HEK293 (cell line): ENCODE results near the gene SLC26A8.
A peak's percentile ranks its signal among the peaks of the same experiment; 100 is the strongest.

ENCODE experiments used
- CTCF ChIA-PET: fragments of 350-600 bp; formaldehyde crosslinking; extraction: SDS; loops from one replicate; lab custom pipeline; 2021; ENCODE audit warnings: antibody characterized with exemption; lab: Yijun Ruan, JAX
- POLR2A ChIA-PET: fragments of 300-600 bp; formaldehyde crosslinking; extraction: SDS; loops from one replicate; lab custom pipeline; 2020; ENCODE audit warnings: antibody characterized with exemption, inconsistent platforms; lab: Yijun Ruan, JAX
- H3K27ac ChIP-seq: fragments of 200-500 bp; sonication (Bioruptor generic); 2 replicates; pipeline ENCODE4 v1.5.1; 2014; ENCODE audit warnings: low read depth, low read length, control low read depth, inconsistent platforms; ENCODE audit errors: extremely low read depth
- H3K36me3 ChIP-seq, 2 experiments: fragments of 200-500 bp in 1 of 2; sonication (Bioruptor generic) in 1 of 2; 1 replicate in 1 of 2; 2 replicates in 1 of 2; pipeline ENCODE4 v1.5.1; 2014 to 2017; ENCODE audit warnings: inconsistent platforms in 2 of 2, low read length in 2 of 2; ENCODE audit not compliant: control insufficient read depth in 2 of 2, insufficient read depth in 1 of 2
- H3K4me1 ChIP-seq: fragments of 200-500 bp; sonication (Bioruptor generic); 2 replicates; pipeline ENCODE4 v1.5.1; 2014; ENCODE audit warnings: mild to moderate bottlenecking, low read length, inconsistent platforms; ENCODE audit not compliant: control insufficient read depth, insufficient read depth
- H3K4me3 ChIP-seq: 2 replicates; pipeline ENCODE4 v1.5.1; 2011; ENCODE audit warnings: low read depth, mild to moderate bottlenecking, control low read depth, low read length, moderate library complexity
- H3K9me3 ChIP-seq: fragments of 200-500 bp; sonication (Bioruptor generic); 2 replicates; pipeline ENCODE4 v1.5.1; 2014; ENCODE audit warnings: low read depth, low read length, inconsistent platforms; ENCODE audit not compliant: control insufficient read depth, insufficient read depth
- BCL11B ChIP-seq: fragments of 450-650 bp; formaldehyde crosslinking; IDR thresholded peaks from 2 replicates; pipeline ENCODE4 v1.5.1; 2016; ENCODE audit warnings: low read depth, missing biosample characterization, missing genetic modification characterization
- EGR2 ChIP-seq: fragments of 450-650 bp; formaldehyde crosslinking; IDR thresholded peaks from 2 replicates; pipeline ENCODE4 v1.5.1; 2016; ENCODE audit warnings: low read depth, missing biosample characterization, missing genetic modification characterization
- FEZF1 ChIP-seq: fragments of 450-650 bp; formaldehyde crosslinking; IDR thresholded peaks from 2 replicates; pipeline ENCODE4 v1.5.1; 2016; ENCODE audit warnings: missing biosample characterization, missing genetic modification characterization
- PRDM4 ChIP-seq: fragments of 450-650 bp; formaldehyde crosslinking; IDR thresholded peaks from 2 replicates; pipeline ENCODE4 v1.5.1; 2017; ENCODE audit warnings: missing biosample characterization, missing genetic modification characterization
- ZNF148 ChIP-seq: fragments of 450-650 bp; formaldehyde crosslinking; IDR thresholded peaks from 2 replicates; pipeline ENCODE4 v1.5.0; 2017; ENCODE audit warnings: missing biosample characterization, missing genetic modification characterization, borderline replicate concordance
- ZNF302 ChIP-seq: fragments of 450-650 bp; formaldehyde crosslinking; IDR thresholded peaks from 2 replicates; pipeline ENCODE4 v1.5.1; 2016; ENCODE audit warnings: missing biosample characterization, missing genetic modification characterization, low read depth
- ZNF366 ChIP-seq: fragments of 450-650 bp; formaldehyde crosslinking; conservative IDR thresholded peaks from 2 replicates; pipeline ENCODE4 v1.5.1; 2016; ENCODE audit warnings: missing biosample characterization, missing genetic modification characterization
- ZNF600 ChIP-seq: fragments of 450-650 bp; formaldehyde crosslinking; IDR thresholded peaks from 2 replicates; pipeline ENCODE4 v1.5.1; 2016; ENCODE audit warnings: missing biosample characterization, missing genetic modification characterization
- ZNF768 ChIP-seq: fragments of 450-650 bp; formaldehyde crosslinking; IDR thresholded peaks from 2 replicates; pipeline ENCODE4 v1.5.1; 2018; ENCODE audit warnings: missing biosample characterization, mild to moderate bottlenecking, missing genetic modification characterization
- ZNF776 ChIP-seq: fragments of 450-650 bp; formaldehyde crosslinking; IDR thresholded peaks from 2 replicates; pipeline ENCODE4 v1.5.0; 2017; ENCODE audit warnings: missing biosample characterization, missing genetic modification characterization, borderline replicate concordance
- ZSCAN30 ChIP-seq: fragments of 450-650 bp; IDR thresholded peaks from 2 replicates; pipeline ENCODE4 v1.5.1; 2018; ENCODE audit warnings: missing biosample characterization, mild to moderate bottlenecking, missing genetic modification characterization, moderate library complexity
- TF ChIP-seq, protein P1 (sequence below): fragments of 450-650 bp; formaldehyde crosslinking; IDR thresholded peaks from 2 replicates; pipeline ENCODE4 v1.5.1; 2016; ENCODE audit warnings: missing biosample characterization, missing genetic modification characterization
- TF ChIP-seq, protein P2 (sequence below): IDR thresholded peaks from 2 replicates; pipeline ENCODE4 v1.6.1; 2011; ENCODE audit warnings: mild to moderate bottlenecking, low read depth, low read length, borderline replicate concordance

SLC26A8 gene

GRCh38 chr6:35973670-35974222, 50.7 kb downstream of the SLC26A8 start:
- Histone ChIP-seq H3K9me3 (no peaks in the 10 kb centered on the region), H3K27ac (no peak overlapping the region), H3K4me1 (no peaks in the 10 kb centered on the region; the same call in 1 of the 2 replicates), H3K4me3 (no peak overlapping the region), H3K36me3 (no peaks in the 10 kb centered on the region)
- ChIA-PET CTCF (interaction anchor here (1.1 kb wide), 1 partner anchor 54 kb away, joined by 3 read pairs; the partner anchor contains the start of gene MAPK14), POLR2A (interaction anchor here (0.9 kb wide), 1 partner anchor 170 kb away, joined by 3 read pairs; no protein-coding TSS in a partner anchor)
- TF ChIP-seq ZNF148 (tag by site-specific recombination): no peak
- no peak for TF ChIP-seq ZNF768

DNA sequence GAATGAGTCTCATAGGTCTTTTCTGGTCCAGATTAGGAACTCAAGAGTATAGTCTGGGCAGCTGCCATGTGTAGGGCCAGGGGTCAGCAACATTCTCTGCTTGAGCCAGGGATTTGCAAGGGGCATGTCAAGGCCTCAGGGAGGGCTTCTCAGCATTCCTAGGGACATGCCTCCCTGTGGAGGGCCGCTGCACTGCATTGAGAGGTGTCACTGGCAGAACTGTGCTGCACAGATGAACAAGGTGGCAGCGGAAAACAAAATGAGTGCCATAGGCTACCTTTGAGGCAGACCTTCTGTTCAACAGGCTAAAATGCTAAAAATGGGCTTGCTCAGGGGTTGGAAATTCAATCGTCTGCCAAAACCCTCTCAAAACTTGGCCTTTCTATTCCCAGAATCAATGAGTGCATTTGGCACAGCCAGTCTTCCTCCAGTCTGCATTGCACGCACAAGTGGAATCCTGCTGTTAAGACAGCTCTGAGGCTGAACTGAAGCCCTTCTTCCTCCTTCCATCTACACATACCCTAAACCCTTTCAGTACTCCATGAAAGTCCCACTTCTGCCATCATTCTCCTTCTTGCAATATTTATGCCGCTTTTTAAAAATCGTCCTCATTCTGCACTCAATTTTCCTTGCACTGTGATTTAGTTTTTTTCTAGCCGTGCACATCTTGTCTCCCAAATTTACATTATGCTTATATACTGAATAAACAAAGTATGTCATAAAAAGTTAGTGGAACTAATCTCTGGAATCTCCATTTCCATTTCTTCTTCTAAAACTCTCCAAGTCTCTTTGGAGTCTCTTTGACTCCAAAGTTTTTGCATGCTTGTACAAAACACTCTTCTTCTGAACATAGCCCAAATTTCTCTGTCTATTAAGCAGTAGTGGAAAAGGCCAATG, 51.7 kb downstream of the SLC26A8 start:
- Histone ChIP-seq H3K36me3 (no peaks in the 10 kb centered on the region), H3K27ac (no peak overlapping the region), H3K4me3 (no peak overlapping the region), H3K4me1 (no peaks in the 10 kb centered on the region; the same call in 1 of the 2 replicates), H3K9me3 (no peaks in the 10 kb centered on the region)
- TF ChIP-seq, protein P1, sequence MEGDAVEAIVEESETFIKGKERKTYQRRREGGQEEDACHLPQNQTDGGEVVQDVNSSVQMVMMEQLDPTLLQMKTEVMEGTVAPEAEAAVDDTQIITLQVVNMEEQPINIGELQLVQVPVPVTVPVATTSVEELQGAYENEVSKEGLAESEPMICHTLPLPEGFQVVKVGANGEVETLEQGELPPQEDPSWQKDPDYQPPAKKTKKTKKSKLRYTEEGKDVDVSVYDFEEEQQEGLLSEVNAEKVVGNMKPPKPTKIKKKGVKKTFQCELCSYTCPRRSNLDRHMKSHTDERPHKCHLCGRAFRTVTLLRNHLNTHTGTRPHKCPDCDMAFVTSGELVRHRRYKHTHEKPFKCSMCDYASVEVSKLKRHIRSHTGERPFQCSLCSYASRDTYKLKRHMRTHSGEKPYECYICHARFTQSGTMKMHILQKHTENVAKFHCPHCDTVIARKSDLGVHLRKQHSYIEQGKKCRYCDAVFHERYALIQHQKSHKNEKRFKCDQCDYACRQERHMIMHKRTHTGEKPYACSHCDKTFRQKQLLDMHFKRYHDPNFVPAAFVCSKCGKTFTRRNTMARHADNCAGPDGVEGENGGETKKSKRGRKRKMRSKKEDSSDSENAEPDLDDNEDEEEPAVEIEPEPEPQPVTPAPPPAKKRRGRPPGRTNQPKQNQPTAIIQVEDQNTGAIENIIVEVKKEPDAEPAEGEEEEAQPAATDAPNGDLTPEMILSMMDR (tag by site-specific recombination): peak; percentile 10; the same call in 1 of the 2 replicates
- TF ChIP-seq ZNF600: peak; percentile 54
- TF ChIP-seq FEZF1 (tag by site-specific recombination): no peak
- POLR2A ChIA-PET: no interaction called here
- CTCF ChIA-PET: interaction anchor here (0.6 to 1.1 kb wide), 3 partner anchors 55 to 239 kb away, joined by 3 to 5 read pairs (median 3); partner anchors contain the start of gene MAPK14

GRCh38 chr6:35970181-35970580, 54.3 kb downstream of the SLC26A8 start:
- TF ChIP-seq PRDM4 (tag by site-specific recombination): no peak
- TF ChIP-seq ZNF366 (tag by site-specific recombination): no peak
- no peak for TF ChIP-seq BCL11B (tag by site-specific recombination)
- no peak for TF ChIP-seq ZSCAN30
- no peak for TF ChIP-seq ZNF776
- TF ChIP-seq EGR2 (tag by site-specific recombination): no peak
- TF ChIP-seq, protein P2, sequence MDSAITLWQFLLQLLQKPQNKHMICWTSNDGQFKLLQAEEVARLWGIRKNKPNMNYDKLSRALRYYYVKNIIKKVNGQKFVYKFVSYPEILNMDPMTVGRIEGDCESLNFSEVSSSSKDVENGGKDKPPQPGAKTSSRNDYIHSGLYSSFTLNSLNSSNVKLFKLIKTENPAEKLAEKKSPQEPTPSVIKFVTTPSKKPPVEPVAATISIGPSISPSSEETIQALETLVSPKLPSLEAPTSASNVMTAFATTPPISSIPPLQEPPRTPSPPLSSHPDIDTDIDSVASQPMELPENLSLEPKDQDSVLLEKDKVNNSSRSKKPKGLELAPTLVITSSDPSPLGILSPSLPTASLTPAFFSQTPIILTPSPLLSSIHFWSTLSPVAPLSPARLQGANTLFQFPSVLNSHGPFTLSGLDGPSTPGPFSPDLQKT: no peak
- no peak for TF ChIP-seq ZNF302 (tag by site-specific recombination)
- Histone ChIP-seq H3K36me3 (no peaks in the 10 kb centered on the region), H3K9me3 (no peaks in the 10 kb centered on the region), H3K27ac (no peak overlapping the region), H3K4me1 (no peaks in the 10 kb centered on the region; the same call in 1 of the 2 replicates), H3K4me3 (no peak overlapping the region)
- POLR2A ChIA-PET: no interaction called here
- CTCF ChIA-PET: interaction anchor here (1.6 kb wide), 1 partner anchor 125 kb away, joined by 5 read pairs; no protein-coding TSS in a partner anchor
